Tibial nerve (tissue), 4 donors: ENCODE data around the gene VASH1. TPM values are rescaled to one million over a fixed set of nuclear protein-coding genes. Genes with fewer than 3 reads are reported as not detected.
A peak's percentile ranks its signal among the peaks of the same experiment; 100 is the strongest.

Experiments used
- DNase-seq, 2 donors: peaks; one replicate each; pipeline ENCODE4 v3.0.0-alpha.2; 2019; ENCODE audit warnings: low spot score in 2 of 2
- H3K27ac ChIP-seq, 4 donors: fragments of 200-600 bp; sonication (generic) in 3 of 4; one replicate each; pipeline ENCODE4 v1.5.1; 2017 to 2019; ENCODE audit warnings: mild to moderate bottlenecking in 1 of 4
- H3K27me3 ChIP-seq, 2 donors: fragments of 200-600 bp; sonication (generic) in 1 of 2; one replicate each; pipeline versions ENCODE4 v1.5.1 to v1.6.0; 2017 to 2019
- H3K36me3 ChIP-seq, 3 donors: fragments of 200-600 bp; sonication (generic); one replicate each; pipeline ENCODE4 v1.5.1; 2018 to 2019
- H3K4me1 ChIP-seq, 4 donors: fragments of 200-600 bp; sonication (generic) in 3 of 4; one replicate each; pipeline ENCODE4 v1.5.1; 2017 to 2019
- H3K4me3 ChIP-seq, 4 donors: fragments of 200-600 bp; sonication (generic) in 3 of 4; one replicate each; pipeline ENCODE4 v1.5.1; 2017 to 2019; ENCODE audit warnings: mild to moderate bottlenecking in 1 of 4, moderate library complexity in 1 of 4
- H3K9me3 ChIP-seq, 4 donors: fragments of 200-600 bp; sonication (generic) in 3 of 4; one replicate each; pipeline ENCODE4 v1.5.1; 2017 to 2019
- EP300 ChIP-seq, 2 donors: sonication (generic); formaldehyde crosslinking; IDR thresholded peaks; one replicate each; pipeline ENCODE4 v1.6.1; 2017; ENCODE audit warnings: antibody characterized with exemption in 2 of 2, mild to moderate bottlenecking in 1 of 2
- POLR2A ChIP-seq, 2 donors: fragments of 450-650 bp; IDR thresholded peaks; one replicate each; pipeline ENCODE4 v1.6.1; 2017; ENCODE audit warnings: antibody characterized with exemption in 2 of 2, mild to moderate bottlenecking in 2 of 2, moderate library complexity in 2 of 2
- WGBS, 2 donors: methylation state at CpG; one replicate each; pipeline ENCODE4 v1.1.5; 2018; 5-methylcytosine and 5-hydroxymethylcytosine counted together
- total RNA-seq, 4 donors: library from RNA; depleted of rRNA; stranded (reverse); fragments of >200 nt; gene quantifications; one replicate each; pipeline ENCODE4 v1.1.0, GENCODE V29; 2016
- TF ChIP-seq, protein P1 (sequence below), 5 experiments: fragments of 200-600 bp in 3 of 5; fragments of 450-650 bp in 2 of 5; sonication (generic) in 3 of 5; IDR thresholded peaks; one replicate each; pipeline ENCODE4 v1.5.1; 2016 to 2019; ENCODE audit warnings: antibody characterized with exemption in 5 of 5, mild to moderate bottlenecking in 3 of 5, moderate library complexity in 2 of 5

The VASH1 gene
- total RNA-seq, 4 donors from 2014 or later, result 13.8 to 24.7 (median 18.6) TPM

DNA sequence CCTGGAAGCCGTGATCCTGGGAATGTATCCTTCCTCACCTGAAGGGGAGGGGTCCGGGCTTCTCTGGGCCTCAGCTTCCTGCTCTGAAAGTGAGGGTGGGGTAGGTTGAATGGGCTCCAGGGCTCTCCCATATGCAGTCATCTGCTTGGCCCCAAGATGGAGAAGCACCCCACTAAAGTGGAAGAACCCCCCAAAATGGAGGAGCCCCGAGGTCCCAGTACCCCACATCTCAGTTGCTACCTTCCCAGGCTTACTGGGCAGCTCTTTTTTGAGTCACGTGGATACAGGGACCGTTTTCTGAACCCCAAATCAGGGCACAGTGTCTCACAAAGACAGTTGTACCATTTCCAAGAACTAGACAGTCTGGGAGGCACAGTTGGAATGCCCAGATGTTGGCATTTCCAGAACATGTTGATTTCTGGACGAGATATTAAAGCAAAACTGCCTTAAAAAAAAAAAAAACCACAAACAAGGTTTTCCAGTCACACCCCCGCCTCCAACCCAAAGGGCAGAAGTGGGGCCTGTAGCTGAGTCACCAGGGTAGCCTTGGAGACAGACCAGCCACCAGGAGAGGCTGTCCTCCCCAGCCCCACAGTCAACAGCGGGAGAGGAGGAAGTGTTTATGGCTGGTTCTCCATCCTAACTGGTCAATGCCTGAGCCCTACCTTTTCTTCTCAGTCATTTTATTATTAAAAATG is 12.1 kb downstream of the VASH1 start:
- WGBS, 2 donors, result 19 to 37% methylated on average over 7 to 8 of the region's 8 CpGs
- H3K36me3 ChIP-seq, result peaks cover 0 to 29% (median 0%) of the 10 kb centered on the region in 3 donors
- DNase-seq, result peak in 1 of 2 donors; percentile 58
- peak overlapping the region in 1 of 4 donors; percentile 4 for H3K4me3 ChIP-seq
- H3K9me3 ChIP-seq, result no peaks in the 10 kb centered on the region
- H3K27ac ChIP-seq, result peak overlapping the region; percentile 26 to 89 (median 72)
- TF ChIP-seq EP300 (IDR thresholded peaks at IDR 0.05), result no peak
- no peak for TF ChIP-seq POLR2A (IDR thresholded peaks at IDR 0.05)
- TF ChIP-seq, protein P1, sequence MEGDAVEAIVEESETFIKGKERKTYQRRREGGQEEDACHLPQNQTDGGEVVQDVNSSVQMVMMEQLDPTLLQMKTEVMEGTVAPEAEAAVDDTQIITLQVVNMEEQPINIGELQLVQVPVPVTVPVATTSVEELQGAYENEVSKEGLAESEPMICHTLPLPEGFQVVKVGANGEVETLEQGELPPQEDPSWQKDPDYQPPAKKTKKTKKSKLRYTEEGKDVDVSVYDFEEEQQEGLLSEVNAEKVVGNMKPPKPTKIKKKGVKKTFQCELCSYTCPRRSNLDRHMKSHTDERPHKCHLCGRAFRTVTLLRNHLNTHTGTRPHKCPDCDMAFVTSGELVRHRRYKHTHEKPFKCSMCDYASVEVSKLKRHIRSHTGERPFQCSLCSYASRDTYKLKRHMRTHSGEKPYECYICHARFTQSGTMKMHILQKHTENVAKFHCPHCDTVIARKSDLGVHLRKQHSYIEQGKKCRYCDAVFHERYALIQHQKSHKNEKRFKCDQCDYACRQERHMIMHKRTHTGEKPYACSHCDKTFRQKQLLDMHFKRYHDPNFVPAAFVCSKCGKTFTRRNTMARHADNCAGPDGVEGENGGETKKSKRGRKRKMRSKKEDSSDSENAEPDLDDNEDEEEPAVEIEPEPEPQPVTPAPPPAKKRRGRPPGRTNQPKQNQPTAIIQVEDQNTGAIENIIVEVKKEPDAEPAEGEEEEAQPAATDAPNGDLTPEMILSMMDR (IDR thresholded peaks at IDR 0.05), result no peak
- peaks cover 0 to 47% (median 27%) of the 10 kb centered on the region in 4 donors for H3K4me1 ChIP-seq
- H3K27me3 ChIP-seq, result no peaks in the 10 kb centered on the region

DNA sequence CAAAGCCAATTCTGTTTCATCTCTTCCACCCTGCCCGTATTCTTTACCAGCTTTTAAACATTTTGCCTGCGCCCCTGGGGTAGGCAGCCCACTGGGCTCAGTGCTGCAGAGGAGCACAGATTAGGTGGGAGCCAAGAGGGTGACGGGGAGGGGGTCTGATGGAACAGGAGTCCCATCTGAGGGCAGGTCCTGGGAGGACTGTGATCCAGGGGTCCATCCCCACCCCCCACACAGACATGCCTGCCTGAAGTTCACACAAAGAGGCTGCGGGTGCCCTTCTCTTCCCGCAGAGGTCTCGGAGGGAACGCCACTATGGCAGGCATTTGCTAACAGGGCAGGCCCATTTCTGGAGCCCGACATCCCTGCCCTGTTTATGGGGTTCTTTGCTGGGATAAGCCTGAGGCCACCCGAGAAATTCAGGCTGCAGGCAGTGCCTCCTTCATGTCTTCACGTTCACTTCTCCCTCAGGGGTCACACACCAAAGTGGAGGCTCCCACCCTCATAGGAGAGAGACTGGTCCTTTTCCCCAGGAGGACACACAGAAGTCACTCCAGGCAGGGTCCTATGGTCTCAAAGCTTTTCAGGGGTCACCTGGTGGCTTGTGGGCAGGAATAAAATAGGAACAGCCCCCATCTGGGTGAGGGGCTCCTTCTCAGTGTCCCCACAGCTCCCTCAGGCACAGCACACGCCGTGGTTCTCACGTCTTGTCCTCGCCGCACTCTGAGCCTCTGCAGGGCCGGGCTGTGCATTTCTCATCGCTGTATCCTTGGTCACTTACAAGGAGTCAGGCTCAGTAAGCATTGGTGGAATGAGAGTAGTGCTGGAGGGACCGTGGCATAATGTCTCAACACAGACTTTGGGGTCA is 12.9 kb downstream of the VASH1 start:
- H3K4me3 ChIP-seq, result no peak overlapping the region
- TF ChIP-seq, protein P1 (IDR thresholded peaks at IDR 0.05), result no peak
- TF ChIP-seq EP300 (IDR thresholded peaks at IDR 0.05) (no peak), POLR2A (IDR thresholded peaks at IDR 0.05) (no peak)
- no peaks in the 10 kb centered on the region for H3K9me3 ChIP-seq
- H3K4me1 ChIP-seq, result peaks cover 0 to 39% (median 20%) of the 10 kb centered on the region in 4 donors
- H3K36me3 ChIP-seq, result peaks cover 0 to 37% (median 0%) of the 10 kb centered on the region in 3 donors
- no peak for DNase-seq
- WGBS, 2 donors, result 76 to 86% methylated on average over 16 to 18 of the region's 18 CpGs
- H3K27me3 ChIP-seq, result no peaks in the 10 kb centered on the region
- peak overlapping the region; percentile 15 to 89 (median 56) for H3K27ac ChIP-seq

DNA sequence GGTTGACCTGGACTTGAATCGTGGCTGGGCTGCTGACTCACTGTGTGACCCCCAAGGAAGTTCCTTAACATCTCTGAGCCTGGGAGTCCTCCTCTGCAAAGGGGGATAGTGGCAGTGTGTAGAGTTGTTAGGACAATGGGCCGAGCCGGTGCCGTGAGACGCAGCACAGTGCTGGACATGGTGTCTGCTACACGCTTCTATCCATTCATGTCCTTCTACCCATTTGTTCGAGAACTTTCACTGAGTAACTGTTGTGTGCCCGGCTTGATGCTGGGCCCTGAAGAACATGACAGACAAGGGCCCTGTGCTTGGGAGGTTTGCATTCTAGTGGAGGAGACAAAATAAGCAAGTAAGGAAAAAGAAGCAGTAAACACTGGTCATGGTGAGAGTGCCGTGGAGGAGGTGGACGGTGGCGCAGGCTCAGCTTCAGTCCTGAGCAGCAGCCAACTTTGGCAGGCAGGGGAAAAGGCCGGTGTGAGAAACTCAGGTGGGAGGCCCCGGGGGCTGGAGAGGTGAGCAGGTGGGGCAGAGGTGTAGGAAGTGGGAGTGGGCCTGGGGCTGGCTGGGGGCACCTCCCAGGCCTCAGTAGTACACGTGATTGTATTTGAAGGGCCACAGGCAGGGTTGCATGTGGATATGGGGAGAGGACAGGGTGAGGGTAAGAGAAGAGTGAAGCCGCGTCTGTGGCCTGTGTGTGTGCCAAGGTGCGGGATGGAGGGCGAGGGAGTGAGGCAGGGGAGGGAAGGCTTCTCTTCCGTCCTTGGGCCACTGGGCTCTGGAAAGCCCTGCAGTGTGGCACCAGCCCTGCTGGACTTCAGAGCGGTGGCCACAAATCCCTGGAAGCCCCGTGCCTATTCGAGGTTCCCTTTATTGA is 13.8 kb downstream of the VASH1 start:
- 80 to 85% methylated on average over 22 of the region's 22 CpGs for WGBS, 2 donors
- Histone ChIP-seq H3K4me1 (peaks cover 0 to 39% (median 19%) of the 10 kb centered on the region in 4 donors), H3K4me3 (no peak overlapping the region), H3K9me3 (no peaks in the 10 kb centered on the region), H3K27me3 (no peaks in the 10 kb centered on the region), H3K36me3 (peaks cover 0 to 41% (median 0%) of the 10 kb centered on the region in 3 donors), H3K27ac (peak overlapping the region in 2 of 4 donors; percentile 85 to 89)
- DNase-seq, result no peak
- no peak for TF ChIP-seq EP300 (IDR thresholded peaks at IDR 0.05)
- TF ChIP-seq, protein P1 (IDR thresholded peaks at IDR 0.05), result no peak
- TF ChIP-seq POLR2A (IDR thresholded peaks at IDR 0.05), result no peak

DNA sequence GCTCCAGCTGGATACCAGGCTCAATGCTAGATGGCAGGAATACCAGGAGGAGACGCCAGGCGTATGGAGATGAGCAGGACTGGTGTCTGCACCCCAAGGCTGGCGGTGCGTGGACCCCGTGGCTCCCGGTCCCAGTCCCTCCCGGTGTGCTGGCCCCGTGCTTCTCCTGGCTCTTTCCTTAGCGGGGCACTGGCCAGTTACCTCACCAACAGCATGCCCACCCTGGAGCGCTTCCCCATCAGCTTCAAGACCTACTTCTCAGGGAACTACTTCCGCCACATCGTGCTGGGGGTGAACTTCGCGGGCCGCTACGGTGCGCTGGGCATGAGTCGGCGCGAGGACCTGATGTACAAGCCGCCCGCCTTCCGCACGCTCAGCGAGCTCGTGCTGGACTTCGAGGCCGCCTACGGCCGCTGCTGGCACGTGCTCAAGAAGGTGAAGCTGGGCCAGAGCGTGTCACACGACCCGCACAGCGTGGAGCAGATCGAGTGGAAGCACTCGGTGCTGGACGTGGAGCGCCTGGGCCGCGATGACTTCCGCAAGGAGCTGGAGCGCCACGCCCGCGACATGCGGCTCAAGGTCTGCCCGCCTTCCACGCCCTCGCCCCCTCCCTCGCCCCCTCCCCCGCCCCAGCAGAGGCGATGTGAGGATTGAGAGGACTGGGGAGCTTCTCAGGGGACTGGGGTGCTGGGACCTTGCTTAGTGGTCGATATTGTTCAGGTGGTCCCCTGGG is 14.6 kb downstream of the VASH1 start:
- H3K27ac ChIP-seq, result peak overlapping the region in 1 of 4 donors; percentile 48
- no peaks in the 10 kb centered on the region for H3K27me3 ChIP-seq
- H3K9me3 ChIP-seq, result no peaks in the 10 kb centered on the region
- TF ChIP-seq POLR2A (IDR thresholded peaks at IDR 0.05) (no peak), EP300 (IDR thresholded peaks at IDR 0.05) (no peak)
- TF ChIP-seq, protein P1 (IDR thresholded peaks at IDR 0.05), result no peak
- peaks cover 0 to 46% (median 0%) of the 10 kb centered on the region in 3 donors for H3K36me3 ChIP-seq
- DNase-seq, result no peak
- peaks cover 0 to 47% (median 21%) of the 10 kb centered on the region in 4 donors for H3K4me1 ChIP-seq
- 95 to 96% methylated on average over 48 to 54 of the region's 54 CpGs for WGBS, 2 donors
- no peak overlapping the region for H3K4me3 ChIP-seq
